ENCODE results near the gene ZSCAN2.

The ZSCAN2 gene

GRCh38 chr15:84598993-84599392 is 1.8 kb upstream of the ZSCAN2 start:
- peak; percentile 71 for DNase-seq (ENCODE audit: low spot score)

- no peak for DNase-seq (ENCODE audit: low spot score)
Measured at GRCh38 chr15:84599906-84600305, 903 bp upstream of the ZSCAN2 start.

- DNase-seq (ENCODE audit: low spot score): peak; percentile 85
Measured at GRCh38 chr15:84600331-84600686, 500 bp upstream of the ZSCAN2 start.

- no peak for DNase-seq (ENCODE audit: low spot score)
Measured at GRCh38 chr15:84601555-84601838, 688 bp downstream of the ZSCAN2 start.

GRCh38 chr15:84603630-84604379 is 3.0 kb downstream of the ZSCAN2 start:
- DNase-seq (ENCODE audit: low spot score): no peak

- DNase-seq (ENCODE audit: low spot score): no peak
Measured at GRCh38 chr15:84604826-84605553, 4.2 kb downstream of the ZSCAN2 start.

- no peak for DNase-seq (ENCODE audit: low spot score)
Measured at GRCh38 chr15:84605554-84605882, 4.7 kb downstream of the ZSCAN2 start.

GRCh38 chr15:84606653-84607120 is 5.9 kb downstream of the ZSCAN2 start:
- DNase-seq (ENCODE audit: low spot score): no peak

GRCh38 chr15:84608707-84609284 is 8.0 kb downstream of the ZSCAN2 start:
- DNase-seq (ENCODE audit: low spot score): no peak

- DNase-seq (ENCODE audit: low spot score): no peak
Measured at GRCh38 chr15:84609818-84610525, 9.2 kb downstream of the ZSCAN2 start.

GRCh38 chr15:84611631-84612030 is 10.8 kb downstream of the ZSCAN2 start:
- no peak for DNase-seq (ENCODE audit: low spot score)

- no peak for DNase-seq (ENCODE audit: low spot score)
Measured at GRCh38 chr15:84616235-84616634, 15.4 kb downstream of the ZSCAN2 start.

GRCh38 chr15:84620626-84621025 is 19.8 kb downstream of the ZSCAN2 start:
- DNase-seq (ENCODE audit: low spot score): no peak

GRCh38 chr15:84621358-84621979 is 20.7 kb downstream of the ZSCAN2 start:
- DNase-seq (ENCODE audit: low spot score): no peak

GRCh38 chr15:84624359-84624758 is 23.6 kb downstream of the ZSCAN2 start:
- DNase-seq (ENCODE audit: low spot score): no peak

- DNase-seq (ENCODE audit: low spot score): no peak
Measured at GRCh38 chr15:84625123-84625522, 24.3 kb downstream of the ZSCAN2 start.

- no peak for DNase-seq (ENCODE audit: low spot score)
Measured at GRCh38 chr15:84629033-84629432, 28.2 kb downstream of the ZSCAN2 start.

GRCh38 chr15:84631706-84632272 is 31.0 kb downstream of the ZSCAN2 start:
- no peak for DNase-seq (ENCODE audit: low spot score)

- peak; percentile 79 for DNase-seq (ENCODE audit: low spot score)
Measured at GRCh38 chr15:84633311-84634227, 32.8 kb downstream of the ZSCAN2 start.

GRCh38 chr15:84634228-84634837 is 33.5 kb downstream of the ZSCAN2 start:
- no peak for DNase-seq (ENCODE audit: low spot score)

GRCh38 chr15:84638103-84638502 is 37.3 kb downstream of the ZSCAN2 start:
- DNase-seq (ENCODE audit: low spot score): no peak

Measured in D341Med (cell line).